Measurements from ENCODE around the gene CTBP1.

CTBP1 gene

GRCh38 chr4:1223841-1224809 lies 24.8 kb downstream of the CTBP1 start:
- TF ChIP-seq EZH2phosphoT487 (IDR thresholded peaks at IDR 0.05; ENCODE audit: low read depth) (no peak), CTCF (IDR thresholded peaks at IDR 0.05; ENCODE audit: low read depth, low read length) (no peak)
- H3K9me3 ChIP-seq (ENCODE audit: insufficient read depth, low read length), result no peaks in the 10 kb centered on the region
- no peak overlapping the region for H3K9ac ChIP-seq (ENCODE audit: low read length)
- H3K36me3 ChIP-seq (replicated peaks; ENCODE audit: low read depth, low read length), result peaks cover 48% of the 10 kb centered on the region
- no peaks in the 10 kb centered on the region for H3K27me3 ChIP-seq (ENCODE audit: low read depth, low read length)
- no peak overlapping the region for H2AFZ ChIP-seq (ENCODE audit: low read depth, low read length)
- H3K79me2 ChIP-seq (ENCODE audit: low read length), result 0 out of 2 replicates have a peak, but pooled peaks cover 3% of the 10 kb centered on the region
- peaks cover 12% of the 10 kb centered on the region for H3K4me1 ChIP-seq (ENCODE audit: low read length)
- no peak overlapping the region for H3K4me2 ChIP-seq (ENCODE audit: low read length)
- H3K4me3 ChIP-seq (ENCODE audit: low read length), result no peak overlapping the region
- H4K20me1 ChIP-seq (ENCODE audit: insufficient read depth, low read length), result peaks cover 2% of the 10 kb centered on the region; the same call in 1 of the 2 replicates
- no peak overlapping the region for H3K27ac ChIP-seq (ENCODE audit: low read length)

GRCh38 chr4:1222938-1223690 lies 25.8 kb downstream of the CTBP1 start:
- H2AFZ ChIP-seq (ENCODE audit: low read depth, low read length), result no peak overlapping the region
- H3K4me1 ChIP-seq (ENCODE audit: low read length), result peaks cover 19% of the 10 kb centered on the region
- no peak overlapping the region for H3K27ac ChIP-seq (ENCODE audit: low read length)
- H3K27me3 ChIP-seq (ENCODE audit: low read depth, low read length), result no peaks in the 10 kb centered on the region
- no peak overlapping the region for H3K4me3 ChIP-seq (ENCODE audit: low read length)
- TF ChIP-seq EZH2phosphoT487 (IDR thresholded peaks at IDR 0.05; ENCODE audit: low read depth) (no peak), CTCF (IDR thresholded peaks at IDR 0.05; ENCODE audit: low read depth, low read length) (no peak)
- H4K20me1 ChIP-seq (ENCODE audit: insufficient read depth, low read length), result peaks cover 7% of the 10 kb centered on the region; the same call in 1 of the 2 replicates
- peaks cover 6% of the 10 kb centered on the region for H3K79me2 ChIP-seq (ENCODE audit: low read length)
- H3K36me3 ChIP-seq (replicated peaks; ENCODE audit: low read depth, low read length), result peaks cover 52% of the 10 kb centered on the region
- no peak overlapping the region for H3K4me2 ChIP-seq (ENCODE audit: low read length)
- H3K9me3 ChIP-seq (ENCODE audit: insufficient read depth, low read length), result no peaks in the 10 kb centered on the region
- no peak overlapping the region for H3K9ac ChIP-seq (ENCODE audit: low read length)

- no peaks in the 10 kb centered on the region for H3K9me3 ChIP-seq (ENCODE audit: insufficient read depth, low read length)
- H3K27ac ChIP-seq (ENCODE audit: low read length), result no peak overlapping the region
- TF ChIP-seq CTCF (IDR thresholded peaks at IDR 0.05; ENCODE audit: low read depth, low read length), result no peak
- no peak for TF ChIP-seq EZH2phosphoT487 (IDR thresholded peaks at IDR 0.05; ENCODE audit: low read depth)
- H3K79me2 ChIP-seq (ENCODE audit: low read length), result peaks cover 15% of the 10 kb centered on the region
- peaks cover 52% of the 10 kb centered on the region for H3K36me3 ChIP-seq (replicated peaks; ENCODE audit: low read depth, low read length)
- no peak overlapping the region for H3K4me2 ChIP-seq (ENCODE audit: low read length)
- H3K9ac ChIP-seq (ENCODE audit: low read length), result no peak overlapping the region
- H3K4me1 ChIP-seq (ENCODE audit: low read length), result peaks cover 28% of the 10 kb centered on the region
- H3K4me3 ChIP-seq (ENCODE audit: low read length), result no peak overlapping the region
- H2AFZ ChIP-seq (ENCODE audit: low read depth, low read length), result no peak overlapping the region
- no peaks in the 10 kb centered on the region for H3K27me3 ChIP-seq (ENCODE audit: low read depth, low read length)
- H4K20me1 ChIP-seq (ENCODE audit: insufficient read depth, low read length), result peaks cover 7% of the 10 kb centered on the region; the same call in 1 of the 2 replicates
Observed at GRCh38 chr4:1222036-1222789, 26.7 kb downstream of the CTBP1 start.
